HG03196 (cell line): ENCODE measurements around the gene PIK3C2G.
"Not testable (repeated sequence)": the region's sequence is repeated elsewhere in the genome, so short reads cannot be mapped to it uniquely, and the experiment has no call there.

Source experiments
- ATAC-seq: cut with Tn5 transposase; IDR thresholded peaks from one replicate; pipeline ENCODE4 v1.9.1; 2021; ENCODE audit not compliant: unreplicated experiment

Gene PIK3C2G

DNA sequence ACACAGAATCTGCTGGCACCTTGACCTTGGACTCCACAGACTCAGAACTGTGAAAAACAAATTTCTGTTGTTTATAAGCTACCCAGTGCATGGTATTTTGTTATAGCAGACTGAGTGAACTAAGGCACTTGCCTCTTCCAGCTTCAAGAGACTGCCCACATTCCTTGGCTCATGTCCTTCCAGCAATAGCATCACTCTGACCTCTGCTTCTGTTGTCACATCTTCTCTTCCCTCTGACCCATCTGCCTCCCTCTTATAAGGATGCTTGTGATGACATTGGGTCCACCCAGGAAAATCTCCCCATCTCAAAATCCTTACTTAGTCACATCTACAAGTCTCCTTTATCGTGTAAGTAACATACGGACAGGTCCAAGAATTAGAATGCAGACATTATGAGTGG lies 200.4 kb downstream of the PIK3C2G start:
- no peak for ATAC-seq

DNA sequence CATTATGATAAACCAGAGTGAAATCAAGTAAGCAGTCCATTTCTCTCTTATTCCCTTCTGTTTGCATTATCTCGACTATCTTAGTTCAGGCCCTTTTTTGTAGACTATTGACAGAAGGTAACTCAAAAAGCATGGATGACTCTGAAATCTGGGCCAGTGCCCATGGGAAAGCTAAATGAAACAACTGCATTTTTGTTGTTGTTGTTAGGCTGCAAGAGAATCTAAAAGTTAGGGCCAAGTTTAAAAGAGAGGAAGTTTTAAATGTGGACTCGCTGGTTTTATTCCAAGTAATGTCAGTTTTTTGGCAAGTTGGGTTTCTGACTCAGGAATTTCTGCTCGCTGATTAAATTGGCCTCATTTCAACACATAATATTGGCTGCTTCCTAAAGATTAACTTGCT lies 201.1 kb downstream of the PIK3C2G start:
- no peak for ATAC-seq

DNA sequence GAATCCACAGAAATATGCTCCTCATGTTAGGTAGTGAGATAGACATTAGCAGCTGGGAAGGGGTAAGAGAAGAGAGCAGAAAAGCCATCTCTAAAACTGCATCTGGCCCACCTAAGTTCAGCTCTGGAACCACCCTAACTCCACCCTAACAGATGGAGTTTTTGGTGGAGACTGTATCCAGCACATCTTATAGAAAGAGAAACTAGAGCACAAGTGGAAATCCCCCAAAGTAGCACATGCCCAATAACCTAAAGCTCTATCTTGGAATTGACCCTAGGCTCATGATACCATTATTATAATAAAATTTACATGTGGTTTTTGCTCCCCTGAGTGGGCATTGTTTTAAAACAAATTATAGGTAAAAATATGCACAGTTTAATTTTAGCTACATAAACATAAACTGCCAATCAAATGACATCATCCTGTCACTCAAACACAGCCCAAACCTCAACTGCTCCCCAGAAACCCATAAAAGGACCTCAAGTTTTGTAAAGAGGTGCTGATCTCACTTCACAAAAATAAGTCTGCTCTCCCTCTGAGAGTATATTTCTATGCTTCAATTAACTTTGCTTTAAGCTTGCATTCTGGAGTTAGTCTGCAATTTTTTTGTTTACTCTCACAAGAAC lies 206.4 kb downstream of the PIK3C2G start:
- ATAC-seq, result no peak

DNA sequence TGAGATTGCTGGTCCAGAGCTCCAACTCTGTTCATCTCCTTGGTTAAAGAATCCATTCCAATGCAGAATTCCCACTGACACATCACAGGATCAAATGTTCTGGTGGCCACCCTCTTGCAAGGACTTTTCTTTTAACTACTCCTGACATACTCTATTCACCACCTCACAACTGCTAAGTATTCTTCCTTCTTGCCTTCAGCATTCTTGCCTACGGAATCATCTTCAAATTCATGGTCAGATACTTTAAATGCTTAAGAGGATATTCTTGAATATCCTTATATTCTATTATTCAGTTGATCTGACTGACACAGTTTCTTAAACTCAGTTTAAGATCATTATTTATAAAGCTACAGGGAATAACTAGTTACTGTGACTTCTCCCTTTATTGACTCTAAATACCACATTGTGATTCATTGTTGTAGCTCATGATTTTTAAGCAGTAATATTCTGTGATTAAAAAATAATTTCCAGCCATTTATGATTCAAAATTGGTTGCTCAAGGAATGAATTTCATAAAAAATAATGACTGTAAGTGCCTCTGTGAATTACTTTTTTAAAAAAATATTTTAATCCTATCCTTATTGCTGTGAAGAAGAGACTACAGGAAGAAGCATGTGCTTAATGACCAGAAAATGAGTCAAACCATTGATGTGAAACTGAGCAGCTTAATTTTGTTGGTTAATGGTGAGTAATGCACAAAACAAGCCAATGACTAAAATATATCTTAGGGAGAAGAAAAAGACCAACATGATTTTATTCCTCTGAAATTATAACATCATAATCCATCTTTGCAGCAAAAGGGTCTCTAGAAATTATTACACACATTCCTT lies 207.1 kb downstream of the PIK3C2G start:
- ATAC-seq, result no peak

DNA sequence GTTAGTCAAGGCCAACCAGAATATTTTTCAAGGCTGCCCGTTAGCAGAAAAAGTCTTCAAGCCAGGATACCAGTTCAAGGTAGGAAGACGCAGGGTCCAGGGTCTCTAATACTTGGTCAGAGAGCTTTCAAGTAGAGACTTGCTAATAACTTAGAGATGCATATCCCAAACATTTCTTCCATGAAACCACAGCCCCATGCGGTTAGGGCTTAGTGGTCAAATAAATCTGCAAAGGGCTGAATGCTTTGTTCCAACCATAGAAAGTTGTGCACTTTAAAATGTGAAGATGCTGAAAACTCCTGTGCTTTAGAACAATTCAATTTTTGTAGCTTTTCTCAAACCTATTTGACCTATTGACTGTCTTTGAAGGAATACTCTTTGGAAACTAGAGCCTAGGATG lies 208.9 kb downstream of the PIK3C2G start:
- no peak for ATAC-seq

DNA sequence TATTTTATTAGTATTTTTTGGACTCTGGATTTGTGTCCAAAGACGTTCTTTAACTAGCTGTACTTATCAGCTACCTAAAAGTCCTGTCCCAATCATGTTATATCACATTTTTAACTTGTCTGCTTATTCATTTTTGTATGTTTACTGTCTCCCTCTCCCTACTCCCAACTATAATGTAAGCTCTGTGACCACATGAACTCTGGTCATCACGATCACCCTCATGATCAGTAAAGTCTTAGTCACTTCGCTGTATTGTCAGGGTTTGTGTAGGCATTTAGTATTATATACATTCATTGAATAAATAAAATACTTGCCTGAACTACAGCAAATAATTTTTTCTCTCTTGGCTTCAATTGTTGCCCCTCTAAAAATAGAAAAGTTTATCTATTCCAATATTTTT lies 211.0 kb downstream of the PIK3C2G start:
- no peak for ATAC-seq

DNA sequence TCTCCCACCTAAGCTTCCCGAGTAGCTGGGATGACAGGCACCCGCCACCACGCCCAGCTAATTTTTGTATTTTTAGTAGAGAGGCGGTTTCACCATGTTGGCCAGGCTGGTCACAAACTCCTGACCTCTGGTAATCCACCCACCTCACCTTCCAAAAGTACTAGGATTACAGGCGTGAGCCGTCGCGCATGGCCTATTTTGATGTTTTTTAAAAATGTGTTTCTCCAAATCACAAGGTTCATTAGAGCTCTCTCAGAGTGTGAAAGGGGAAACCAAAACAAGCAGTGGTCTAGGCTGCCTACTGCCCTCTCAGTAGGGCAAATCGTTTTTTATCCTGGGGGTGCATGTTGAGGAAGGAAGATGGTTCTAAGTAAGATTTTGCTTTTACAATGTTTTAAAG lies 211.5 kb downstream of the PIK3C2G start:
- no peak for ATAC-seq

DNA sequence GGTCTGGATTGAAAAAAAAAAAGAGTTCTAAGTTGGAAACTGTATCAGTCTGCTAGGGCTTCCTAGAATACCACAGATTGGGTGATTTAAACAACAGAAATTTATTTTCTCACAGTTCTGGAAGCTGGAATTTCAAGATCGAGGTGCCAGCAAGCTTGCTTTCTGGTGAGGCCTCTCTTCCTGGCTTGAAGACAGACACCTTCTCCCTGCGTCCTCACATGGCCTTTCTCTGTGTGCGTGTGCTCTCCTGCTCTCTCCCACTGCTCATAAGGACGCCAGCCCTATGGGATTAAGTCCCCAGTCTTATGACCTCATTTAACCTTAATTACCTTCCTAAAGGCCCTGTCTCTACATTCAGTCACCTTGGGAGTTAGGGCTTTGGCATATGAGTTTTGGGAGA lies 215.5 kb downstream of the PIK3C2G start:
- no peak for ATAC-seq

DNA sequence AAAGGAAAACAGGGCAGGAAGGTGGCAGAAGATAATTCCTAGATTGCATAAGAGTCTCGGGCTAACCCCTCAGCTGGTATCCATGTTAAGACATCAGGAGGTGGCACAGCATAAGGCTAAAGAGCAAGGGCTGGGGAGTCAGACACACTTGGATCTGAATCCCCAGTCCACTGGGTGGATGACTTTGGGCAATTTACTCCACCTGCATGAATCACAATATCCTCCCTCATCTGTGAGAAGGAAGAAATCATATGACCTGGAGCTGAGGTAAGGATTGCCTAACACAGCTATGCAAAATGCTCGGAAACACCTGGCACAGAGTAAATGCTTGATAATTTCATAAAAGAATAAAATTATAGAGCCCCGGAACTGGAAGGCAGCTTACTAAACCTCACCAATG lies 217.9 kb downstream of the PIK3C2G start:
- ATAC-seq, result no peak

DNA sequence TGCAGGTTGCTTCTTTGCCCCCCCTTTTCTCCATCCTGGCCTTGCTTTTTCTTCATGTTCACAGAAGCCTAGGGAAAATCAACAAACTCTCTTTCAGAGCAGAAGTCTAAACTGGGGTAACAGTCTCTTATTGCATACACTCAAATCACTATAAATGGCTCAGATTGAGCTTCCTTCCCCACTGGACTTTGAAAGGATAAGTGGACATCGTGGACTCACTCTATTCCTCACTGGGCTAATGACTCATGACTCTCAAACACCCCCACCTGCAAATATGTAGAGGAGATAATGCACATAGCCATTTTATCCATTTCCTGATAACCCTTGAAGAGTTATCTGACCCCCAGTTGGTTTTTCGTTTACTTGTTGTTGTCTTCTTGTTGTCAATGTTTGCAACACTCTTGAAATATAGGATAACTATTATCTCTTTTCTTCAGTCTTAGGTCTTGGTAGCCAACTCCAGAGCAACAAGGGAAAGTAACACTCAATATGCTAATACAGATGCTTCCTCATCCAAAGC lies 221.3 kb downstream of the PIK3C2G start:
- ATAC-seq, result no peak

DNA sequence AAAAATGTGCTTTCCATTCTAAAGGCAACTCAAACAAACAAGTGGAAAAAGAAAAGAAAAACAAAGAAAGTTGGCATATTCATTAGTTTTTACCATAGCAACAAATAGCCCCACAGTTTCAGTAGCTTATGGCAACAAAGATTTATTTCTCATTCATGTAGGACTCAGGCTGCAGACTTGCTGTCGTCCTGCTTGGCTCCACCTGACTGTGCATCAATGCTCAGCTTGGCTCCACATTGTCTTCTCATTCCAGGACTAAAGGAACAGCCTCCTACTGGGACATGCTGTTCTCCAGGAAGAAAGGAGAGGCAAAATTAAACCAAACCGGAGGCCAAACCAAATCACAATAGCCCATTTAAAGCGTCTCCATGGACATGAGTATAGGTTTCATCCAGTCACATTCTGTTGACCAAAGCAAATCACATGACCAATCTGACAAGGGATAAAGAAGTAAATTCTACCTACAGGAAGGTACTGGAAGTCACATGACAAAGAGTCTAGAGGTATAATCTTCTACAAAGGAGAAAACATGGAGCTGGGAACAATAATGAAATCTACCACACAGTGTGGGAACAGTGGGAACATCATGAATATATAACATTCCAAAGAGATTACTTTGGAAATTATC lies 222.5 kb downstream of the PIK3C2G start:
- no peak for ATAC-seq

DNA sequence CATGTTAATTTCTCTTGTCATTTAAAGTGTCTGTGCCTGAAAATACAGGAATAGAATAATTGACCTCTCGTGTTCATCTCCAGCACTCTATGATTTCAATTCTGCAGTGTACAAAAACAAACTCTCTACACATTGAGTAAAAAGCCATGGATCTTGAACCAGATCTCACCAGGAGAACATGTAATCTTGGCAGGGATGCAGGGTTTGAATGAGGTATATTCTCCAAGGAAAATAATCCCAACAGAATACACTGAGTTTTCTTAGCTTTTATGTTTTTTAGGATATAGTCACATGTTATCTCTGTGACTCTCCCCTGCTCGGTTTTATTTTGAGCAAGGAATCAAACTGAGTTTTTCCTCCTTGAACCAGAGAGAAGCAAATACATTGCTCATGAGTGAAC lies 224.7 kb downstream of the PIK3C2G start:
- ATAC-seq, result no peak

DNA sequence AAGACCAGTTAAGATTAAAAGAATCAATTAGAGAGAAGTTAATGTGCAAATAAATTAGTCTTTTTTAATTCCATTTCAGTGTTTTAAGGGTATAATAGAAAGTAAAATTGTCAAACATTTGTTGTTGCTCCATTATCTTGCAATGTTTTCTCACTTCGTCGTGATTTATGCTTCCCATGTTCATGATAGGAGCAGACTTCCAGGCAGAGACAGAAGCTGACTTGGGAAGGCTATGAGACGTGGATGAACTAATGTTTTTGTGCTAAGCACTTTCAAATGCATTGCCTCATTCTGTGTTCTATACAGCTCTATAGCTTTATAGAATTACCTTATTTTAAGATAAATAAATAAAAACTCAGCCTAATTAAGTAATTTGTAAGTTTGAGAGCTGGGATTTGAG lies 226.2 kb downstream of the PIK3C2G start:
- no peak for ATAC-seq

DNA sequence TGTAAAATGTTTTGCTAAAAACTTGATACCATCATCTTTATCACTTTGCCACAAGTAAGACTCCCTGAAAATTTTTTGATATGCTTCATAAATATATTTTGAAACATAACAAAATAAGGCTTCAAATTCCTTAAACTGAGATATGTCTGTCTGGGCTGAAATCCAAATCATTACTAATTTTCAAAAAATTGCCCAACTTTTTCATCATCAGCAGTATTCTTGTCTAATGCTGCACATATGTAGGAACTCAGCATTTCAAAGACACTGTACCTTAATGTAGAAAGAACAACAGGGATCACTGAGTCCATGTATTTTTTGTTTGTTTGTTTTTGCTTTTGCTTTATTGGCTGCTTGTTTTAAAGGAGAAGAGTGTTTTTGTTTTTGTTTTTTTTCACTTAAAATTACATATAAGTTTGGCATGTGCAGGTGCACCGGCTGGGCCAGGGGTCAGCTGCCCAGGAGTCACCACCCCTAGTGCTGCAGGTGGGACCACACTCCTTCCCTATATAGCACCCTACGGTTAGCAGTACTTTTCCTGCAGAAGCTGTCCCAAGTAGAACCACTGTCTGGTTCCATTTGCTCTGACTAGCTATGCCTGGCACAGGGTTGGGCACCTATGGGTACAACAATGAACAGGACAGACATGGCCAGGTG lies 231.2 kb downstream of the PIK3C2G start:
- no peak for ATAC-seq

DNA sequence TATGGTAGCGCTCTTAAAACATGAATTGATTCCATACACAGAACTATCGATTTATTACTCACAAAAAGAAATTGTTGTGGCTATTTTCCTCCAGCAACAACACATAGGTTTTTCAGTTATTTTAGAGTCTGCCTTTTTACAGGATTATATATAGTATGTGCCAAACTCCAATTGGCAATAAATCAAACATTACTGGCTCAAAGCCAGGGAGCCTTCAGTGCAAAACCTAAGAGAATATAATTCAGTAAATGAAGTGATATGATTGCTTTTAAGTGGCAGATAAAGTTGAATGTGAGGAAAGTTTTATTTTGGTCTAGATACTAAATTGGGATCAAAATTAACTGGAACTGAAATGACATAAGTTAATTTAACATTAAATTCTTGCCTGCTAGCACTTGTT lies 234.8 kb downstream of the PIK3C2G start:
- no peak for ATAC-seq

DNA sequence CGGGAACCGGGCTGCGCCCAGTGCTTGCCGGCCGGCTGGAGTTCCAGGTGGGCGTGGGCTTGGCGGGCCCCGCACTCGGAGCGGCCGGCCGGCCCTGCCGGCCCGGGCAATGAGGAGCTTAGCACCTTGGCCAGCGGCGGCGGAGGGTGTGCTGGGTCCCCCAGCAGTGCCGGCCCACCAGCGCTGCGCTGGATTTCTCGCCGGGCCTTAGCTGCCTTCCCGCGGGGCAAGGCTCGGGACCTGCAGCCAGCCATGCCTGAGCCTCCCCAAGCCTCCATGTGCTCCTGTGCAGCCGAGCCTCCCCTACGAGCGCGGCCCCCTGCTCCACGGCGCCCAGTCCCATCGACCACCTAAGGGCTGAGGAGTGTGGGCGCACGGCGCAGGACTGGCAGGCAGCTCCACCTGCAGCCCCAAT lies 238.8 kb downstream of the PIK3C2G start:
- not testable (repeated sequence) for ATAC-seq

DNA sequence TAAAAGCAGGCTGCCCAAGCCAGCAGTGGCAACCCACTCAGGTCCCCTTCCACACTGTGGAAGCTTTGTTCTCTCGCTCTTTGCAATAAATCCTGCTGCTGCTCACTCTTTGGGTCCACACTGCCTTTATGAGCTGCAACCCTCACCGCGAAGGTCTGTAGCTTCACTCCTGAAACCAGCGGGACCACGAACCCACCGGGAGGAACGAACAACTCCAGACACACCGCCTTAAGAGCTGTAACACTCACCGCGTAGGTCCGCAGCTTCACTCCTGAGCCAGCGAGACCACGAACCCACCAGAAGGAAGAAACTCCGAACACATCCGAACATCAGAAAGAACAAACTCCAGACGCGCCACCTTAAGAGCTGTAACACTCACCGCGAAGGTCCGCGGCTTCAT lies 239.4 kb downstream of the PIK3C2G start:
- not testable (repeated sequence) for ATAC-seq

DNA sequence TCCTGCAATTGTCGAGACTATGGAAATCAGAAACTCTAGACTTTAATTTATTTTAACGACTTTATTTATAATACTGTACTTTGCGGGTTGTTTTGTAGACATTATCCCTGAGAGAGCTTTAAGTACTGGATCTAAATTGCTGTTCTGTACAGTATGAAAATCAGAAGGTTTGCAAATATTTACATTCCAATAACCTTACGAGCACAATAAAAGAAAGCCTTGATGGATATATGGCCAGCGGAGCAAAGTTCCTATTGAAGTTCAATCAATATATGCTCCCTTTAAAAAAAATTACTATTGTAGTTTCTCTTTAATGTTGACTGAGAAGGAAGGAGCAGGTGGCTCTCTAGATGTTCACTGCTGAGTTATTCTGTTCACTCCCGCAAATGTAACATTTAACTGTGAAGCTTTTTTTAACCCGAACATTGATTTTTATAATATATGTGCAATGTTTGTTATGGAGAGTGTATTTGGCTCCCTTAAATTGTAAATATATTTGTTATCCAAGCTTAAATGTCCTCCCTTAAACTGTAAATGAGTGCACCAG lies 241.2 kb downstream of the PIK3C2G start:
- no peak for ATAC-seq

DNA sequence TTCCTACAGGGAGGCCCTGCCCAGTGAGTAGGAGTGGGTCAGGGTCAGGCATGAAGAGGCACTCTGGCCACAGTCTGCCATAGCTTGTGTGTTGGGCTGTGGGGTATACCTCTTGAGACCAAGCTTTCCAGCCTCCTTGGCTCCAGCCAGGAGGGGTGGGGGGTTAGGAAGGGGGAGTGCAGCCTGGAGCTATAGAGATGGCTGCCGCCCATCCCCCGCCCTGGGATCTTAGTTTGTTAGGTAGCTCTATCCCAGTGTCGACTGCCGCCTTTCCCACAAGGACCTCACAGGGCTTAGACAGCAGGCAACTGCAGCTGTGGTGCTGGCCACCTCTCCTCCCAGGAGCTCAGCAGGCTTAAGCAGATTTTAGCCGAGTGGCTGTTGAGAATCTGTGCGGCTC lies 260.1 kb downstream of the PIK3C2G start:
- ATAC-seq, result no peak

DNA sequence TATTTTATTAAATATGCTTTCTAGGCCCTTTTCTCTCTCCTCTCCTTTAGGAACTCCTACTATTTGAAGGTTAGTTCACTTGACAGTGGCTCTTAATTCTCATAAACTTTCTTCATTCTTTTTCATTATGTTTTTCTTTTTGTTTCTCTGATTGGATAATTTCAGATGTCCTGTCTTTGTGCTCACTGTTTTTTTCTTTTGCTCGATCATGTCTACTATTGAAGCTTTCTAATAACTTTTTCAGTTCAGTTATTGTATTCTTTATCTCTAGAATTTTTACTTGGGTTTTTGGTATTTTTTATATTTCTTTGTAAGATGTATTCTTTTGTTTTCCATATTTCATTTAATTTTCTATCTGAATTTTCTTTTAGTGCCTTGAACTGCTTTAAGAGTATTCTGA lies 261.5 kb downstream of the PIK3C2G start:
- ATAC-seq, result no peak

DNA sequence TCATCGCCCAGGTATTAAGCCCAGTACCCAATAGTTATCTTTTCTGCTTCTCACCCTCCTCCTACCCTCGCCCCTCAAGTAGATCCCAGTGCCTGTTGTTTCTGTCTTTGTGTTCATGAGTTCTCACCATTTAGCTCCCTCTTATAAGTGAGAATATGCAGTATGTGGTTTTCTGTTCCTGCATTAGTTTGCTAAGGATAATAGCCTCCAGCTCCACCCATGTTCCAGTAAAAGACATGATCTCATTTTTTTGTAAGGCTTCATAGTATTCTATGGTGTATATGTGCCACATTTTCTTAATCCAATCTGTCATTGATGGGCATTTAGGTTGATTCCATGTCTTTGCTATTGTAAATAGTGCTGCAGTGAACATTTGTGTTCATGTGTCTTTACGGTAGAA lies 281.2 kb downstream of the PIK3C2G start:
- ATAC-seq, result not testable (repeated sequence)
